DOHH2 (cell line): ENCODE results near the gene TCF25.

Experiments
- H3F3A ChIP-seq: fragments of 200-600 bp; sonication (generic), shearing (Covaris generic); 2 replicates; pipeline ENCODE4 v1.6.0; 2016; ENCODE audit warnings: antibody characterized with exemption, mild to moderate bottlenecking; ENCODE audit not compliant: control insufficient read depth, insufficient read depth
- H3K27ac ChIP-seq: fragments of 200-600 bp; sonication (generic); 2 replicates; pipeline ENCODE4 v1.5.1; 2014; ENCODE audit warnings: low read depth, mild to moderate bottlenecking, low read length, moderate library complexity
- H3K27me3 ChIP-seq: fragments of 200-600 bp; sonication (generic); 2 replicates; pipeline ENCODE4 v1.6.1; 2014; ENCODE audit warnings: mild to moderate bottlenecking, low read length, mixed read lengths; ENCODE audit not compliant: control insufficient read depth
- H3K36me3 ChIP-seq: fragments of 200-600 bp; sonication (generic); 2 replicates; pipeline ENCODE4 v1.6.1; 2014; ENCODE audit warnings: mild to moderate bottlenecking, low read length, moderate library complexity, mixed read lengths; ENCODE audit not compliant: control insufficient read depth
- H3K4me1 ChIP-seq: fragments of 200-600 bp; sonication (generic); 2 replicates; pipeline ENCODE4 v1.6.1; 2014; ENCODE audit warnings: mild to moderate bottlenecking, low read length, mixed read lengths; ENCODE audit not compliant: control insufficient read depth
- H3K4me2 ChIP-seq: fragments of 200-600 bp; sonication (generic); 2 replicates; pipeline ENCODE4 v1.6.0; 2014; ENCODE audit warnings: mild to moderate bottlenecking, low read length, moderate library complexity
- H3K4me3 ChIP-seq: fragments of 200-600 bp; sonication (generic); 2 replicates; pipeline ENCODE4 v1.5.1; 2014; ENCODE audit warnings: mild to moderate bottlenecking, low read length, mixed read lengths
- H3K79me2 ChIP-seq: fragments of 200-600 bp; sonication (generic); 2 replicates; pipeline ENCODE4 v1.6.1; 2014; ENCODE audit warnings: mild to moderate bottlenecking, low read length, mixed read lengths; ENCODE audit not compliant: control insufficient read depth
- H3K9me2 ChIP-seq: fragments of 200-600 bp; sonication (generic); replicated peaks from 2 replicates; pipeline ENCODE4 v1.6.1; 2014; ENCODE audit warnings: mild to moderate bottlenecking, low read length, mixed read lengths; ENCODE audit not compliant: control insufficient read depth
- H3K9me3 ChIP-seq: fragments of 200-600 bp; sonication (generic); 2 replicates; pipeline ENCODE4 v1.6.1; 2014; ENCODE audit warnings: antibody characterized with exemption, low read length, mixed read lengths; ENCODE audit not compliant: control insufficient read depth, insufficient read depth
- H4K20me1 ChIP-seq: fragments of 200-600 bp; sonication (generic); 2 replicates; pipeline ENCODE4 v1.6.0; 2014; ENCODE audit warnings: low read depth, mild to moderate bottlenecking, antibody characterized with exemption, low read length, moderate library complexity; ENCODE audit not compliant: control insufficient read depth, insufficient read depth
- EZH2phosphoT487 ChIP-seq: fragments of 200-600 bp; sonication (generic); IDR thresholded peaks from 2 replicates; pipeline ENCODE4 v1.6.1; 2017; ENCODE audit warnings: borderline replicate concordance, mild to moderate bottlenecking, antibody characterized with exemption, low read length, moderate library complexity, mixed read lengths
- TF ChIP-seq, protein P1 (sequence below): fragments of 200-600 bp; sonication (generic); IDR thresholded peaks from one replicate; pipeline ENCODE4 v1.5.1; 2014; ENCODE audit warnings: antibody characterized with exemption, mild to moderate bottlenecking, low read depth, low read length; ENCODE audit not compliant: poor library complexity, severe bottlenecking

Gene TCF25

DNA sequence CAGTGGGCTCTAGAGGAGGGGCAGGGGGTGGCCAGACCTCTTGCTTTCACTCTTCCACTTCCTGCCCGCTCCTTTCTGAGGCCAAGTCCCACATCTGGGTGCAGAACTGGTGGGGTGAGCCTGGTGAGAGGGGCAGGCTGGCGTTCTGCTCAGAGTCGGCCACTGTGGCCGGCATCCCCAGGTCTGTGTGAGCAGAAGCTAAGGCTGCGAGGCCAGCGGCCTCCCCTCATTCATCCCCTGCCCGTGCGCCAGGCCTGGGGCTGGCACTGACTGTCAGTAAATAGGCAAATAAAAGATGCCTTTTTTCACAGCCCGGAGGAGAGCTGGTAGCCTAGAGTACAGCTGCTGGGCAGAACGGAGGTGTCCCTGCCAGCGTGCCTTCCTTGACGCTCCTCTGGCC lies 76.4 kb downstream of the TCF25 start:
- Histone ChIP-seq H3K4me2 (peak overlapping the region; percentile 99), H3K4me3 (peak overlapping the region; percentile 85), H3F3A (peaks cover 64% of the 10 kb centered on the region), H3K9me2 (no peaks in the 10 kb centered on the region), H3K36me3 (peaks cover 63% of the 10 kb centered on the region), H3K27ac (peak overlapping the region; percentile 96), H4K20me1 (peaks cover 3% of the 10 kb centered on the region; the same call in 1 of the 2 replicates), H3K27me3 (no peaks in the 10 kb centered on the region), H3K4me1 (peaks cover 81% of the 10 kb centered on the region), H3K79me2 (peaks cover 75% of the 10 kb centered on the region), H3K9me3 (no peaks in the 10 kb centered on the region)
- TF ChIP-seq, protein P1, sequence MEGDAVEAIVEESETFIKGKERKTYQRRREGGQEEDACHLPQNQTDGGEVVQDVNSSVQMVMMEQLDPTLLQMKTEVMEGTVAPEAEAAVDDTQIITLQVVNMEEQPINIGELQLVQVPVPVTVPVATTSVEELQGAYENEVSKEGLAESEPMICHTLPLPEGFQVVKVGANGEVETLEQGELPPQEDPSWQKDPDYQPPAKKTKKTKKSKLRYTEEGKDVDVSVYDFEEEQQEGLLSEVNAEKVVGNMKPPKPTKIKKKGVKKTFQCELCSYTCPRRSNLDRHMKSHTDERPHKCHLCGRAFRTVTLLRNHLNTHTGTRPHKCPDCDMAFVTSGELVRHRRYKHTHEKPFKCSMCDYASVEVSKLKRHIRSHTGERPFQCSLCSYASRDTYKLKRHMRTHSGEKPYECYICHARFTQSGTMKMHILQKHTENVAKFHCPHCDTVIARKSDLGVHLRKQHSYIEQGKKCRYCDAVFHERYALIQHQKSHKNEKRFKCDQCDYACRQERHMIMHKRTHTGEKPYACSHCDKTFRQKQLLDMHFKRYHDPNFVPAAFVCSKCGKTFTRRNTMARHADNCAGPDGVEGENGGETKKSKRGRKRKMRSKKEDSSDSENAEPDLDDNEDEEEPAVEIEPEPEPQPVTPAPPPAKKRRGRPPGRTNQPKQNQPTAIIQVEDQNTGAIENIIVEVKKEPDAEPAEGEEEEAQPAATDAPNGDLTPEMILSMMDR = no peak
- no peak for TF ChIP-seq EZH2phosphoT487

DNA sequence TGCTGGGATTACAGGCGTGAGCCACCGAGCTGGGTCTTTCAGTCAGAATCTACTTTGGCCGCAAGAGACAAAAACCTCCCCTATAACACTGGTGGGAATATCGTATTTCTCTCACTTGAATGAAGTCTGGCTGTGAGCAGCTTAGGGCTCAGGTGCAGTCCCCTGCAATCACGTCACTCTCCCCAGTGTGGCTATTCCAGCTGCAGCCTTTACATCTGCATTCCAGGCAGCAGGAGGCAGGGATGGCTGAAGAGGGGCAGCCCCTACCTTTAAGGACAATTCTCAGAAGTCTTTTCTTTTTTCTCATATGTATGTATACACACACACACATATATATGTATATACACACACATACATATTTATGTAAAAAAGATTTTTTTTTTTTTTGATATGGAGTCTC lies 78.1 kb downstream of the TCF25 start:
- no peaks in the 10 kb centered on the region for H3K9me2 ChIP-seq
- peak overlapping the region; percentile 96 for H3K27ac ChIP-seq
- peaks cover 74% of the 10 kb centered on the region for H3K36me3 ChIP-seq
- peaks cover 3% of the 10 kb centered on the region; the same call in 1 of the 2 replicates for H4K20me1 ChIP-seq
- no peaks in the 10 kb centered on the region for H3K27me3 ChIP-seq
- H3K4me1 ChIP-seq = peaks cover 80% of the 10 kb centered on the region
- peak overlapping the region; percentile 85 for H3K4me3 ChIP-seq
- no peak for TF ChIP-seq EZH2phosphoT487
- TF ChIP-seq, protein P1 = no peak
- peaks cover 72% of the 10 kb centered on the region for H3F3A ChIP-seq
- H3K79me2 ChIP-seq = peaks cover 79% of the 10 kb centered on the region
- H3K9me3 ChIP-seq = no peaks in the 10 kb centered on the region
- H3K4me2 ChIP-seq = peak overlapping the region; percentile 99

DNA sequence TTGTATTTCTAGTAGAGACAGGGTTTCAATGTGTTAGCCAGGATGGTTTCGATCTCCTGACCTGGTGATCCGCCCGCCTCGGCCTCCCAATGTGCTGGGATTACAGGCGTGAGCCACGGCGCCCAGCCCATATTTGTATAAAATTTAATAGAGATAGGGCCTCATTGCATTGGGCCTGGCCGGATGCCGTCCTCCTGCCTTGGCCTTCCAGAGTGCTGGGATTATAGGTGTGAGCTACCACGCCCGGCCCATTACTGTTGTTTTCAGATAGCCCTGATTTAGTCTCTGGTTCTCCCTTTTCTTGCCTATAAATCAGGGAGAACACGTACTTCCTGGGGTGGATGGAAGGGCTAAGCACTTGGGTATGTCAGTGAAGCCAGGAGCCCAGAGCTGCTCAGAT lies 78.7 kb downstream of the TCF25 start:
- H3K36me3 ChIP-seq = peaks cover 78% of the 10 kb centered on the region
- H3F3A ChIP-seq = peaks cover 76% of the 10 kb centered on the region
- peaks cover 77% of the 10 kb centered on the region for H3K79me2 ChIP-seq
- no peaks in the 10 kb centered on the region for H3K9me3 ChIP-seq
- H3K4me3 ChIP-seq = peak overlapping the region; percentile 78
- H3K4me2 ChIP-seq = peak overlapping the region; percentile 99
- no peak for TF ChIP-seq EZH2phosphoT487
- TF ChIP-seq, protein P1 = no peak
- no peaks in the 10 kb centered on the region for H3K9me2 ChIP-seq
- H3K27me3 ChIP-seq = no peaks in the 10 kb centered on the region
- peaks cover 80% of the 10 kb centered on the region for H3K4me1 ChIP-seq
- H4K20me1 ChIP-seq = peaks cover 5% of the 10 kb centered on the region; the same call in 1 of the 2 replicates
- peak overlapping the region; percentile 96 for H3K27ac ChIP-seq

DNA sequence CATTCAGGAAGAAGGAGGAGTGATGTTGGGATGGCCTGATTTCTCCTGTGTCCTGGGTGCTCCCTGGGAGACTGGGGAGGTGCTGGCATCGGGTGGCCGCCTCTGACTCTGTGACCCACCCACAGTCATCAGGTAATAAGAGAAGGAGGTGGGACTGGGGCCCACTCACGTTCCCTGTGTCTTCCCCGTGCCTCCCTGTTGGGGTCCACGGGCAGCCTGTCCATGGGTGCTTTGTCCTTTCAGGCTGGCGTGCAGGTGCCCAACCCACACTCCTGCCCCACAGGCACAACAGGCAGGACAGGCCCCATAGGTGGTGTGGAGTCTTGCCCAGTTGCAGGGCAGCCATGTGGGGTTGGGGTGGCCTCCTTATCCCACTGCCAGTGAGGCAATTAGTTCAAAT lies 79.2 kb downstream of the TCF25 start:
- Histone ChIP-seq H3K79me2 (peaks cover 79% of the 10 kb centered on the region), H3F3A (peaks cover 74% of the 10 kb centered on the region)

More for the DNA sequence above, 79.2 kb downstream of the TCF25 start:
- Histone ChIP-seq H4K20me1 (peaks cover 10% of the 10 kb centered on the region; the same call in 1 of the 2 replicates), H3K36me3 (peaks cover 81% of the 10 kb centered on the region), H3K9me2 (no peaks in the 10 kb centered on the region), H3K27ac (peak overlapping the region; percentile 96), H3K27me3 (no peaks in the 10 kb centered on the region), H3K4me2 (peak overlapping the region; percentile 99), H3K4me1 (peaks cover 80% of the 10 kb centered on the region), H3K9me3 (no peaks in the 10 kb centered on the region), H3K4me3 (peak overlapping the region; percentile 78)
- TF ChIP-seq, protein P1 = no peak
- no peak for TF ChIP-seq EZH2phosphoT487
